SJCRH30 (cell line): Measurements from ENCODE around the gene SATB2. TPM values are rescaled to one million over a fixed set of nuclear protein-coding genes. Genes with fewer than 3 reads are reported as not detected.
A peak's percentile ranks its signal among the peaks of the same experiment; 100 is the strongest.

Experiments used
- DNase-seq, 2 experiments: peaks; one replicate each; pipeline ENCODE4 v3.0.0-alpha.2; 2015 to 2020
- H3K27ac ChIP-seq: fragments of 250-450 bp; sonication (Bioruptor Pico); 2 replicates; pipeline ENCODE4 v1.5.1; 2020; ENCODE audit warnings: mild to moderate bottlenecking, moderate library complexity
- H3K27me3 ChIP-seq: fragments of 250-450 bp; sonication (Bioruptor Pico); 2 replicates; pipeline ENCODE4 v1.5.1; 2020; ENCODE audit warnings: mild to moderate bottlenecking, moderate library complexity
- H3K36me3 ChIP-seq: fragments of 250-450 bp; sonication (Bioruptor Pico); 2 replicates; pipeline ENCODE4 v1.5.1; 2020; ENCODE audit warnings: mild to moderate bottlenecking, moderate library complexity
- H3K4me1 ChIP-seq: fragments of 250-450 bp; sonication (Bioruptor Pico); 2 replicates; pipeline ENCODE4 v1.5.1; 2020; ENCODE audit warnings: mild to moderate bottlenecking, moderate library complexity
- H3K4me3 ChIP-seq: fragments of 250-450 bp; sonication (Bioruptor Pico); 2 replicates; pipeline ENCODE4 v1.5.1; 2020; ENCODE audit warnings: mild to moderate bottlenecking, moderate library complexity
- H3K9me3 ChIP-seq: fragments of 250-450 bp; sonication (Bioruptor Pico); replicated peaks from 2 replicates; pipeline ENCODE4 v1.5.1; 2020; ENCODE audit warnings: mild to moderate bottlenecking, moderate library complexity
- total RNA-seq: library from RNA; depleted of rRNA; stranded (reverse); fragments of >200 nt; shearing (Covaris generic); gene quantifications from 2 replicates; pipeline ENCODE4 v1.2.3, GENCODE V29; 2014

Gene SATB2
- total RNA-seq, 1 experiment from 2014 or later: 14.8 TPM

GRCh38 chr2:199446996-199447576, 10.7 kb downstream of the SATB2 start:
- Histone ChIP-seq H3K36me3 (no peaks in the 10 kb centered on the region; the same call in 1 of the 2 replicates), H3K27me3 (no peaks in the 10 kb centered on the region), H3K4me3 (no peak overlapping the region), H3K4me1 (no peaks in the 10 kb centered on the region), H3K27ac (no peak overlapping the region), H3K9me3 (no peaks in the 10 kb centered on the region)
- DNase-seq: no peak

GRCh38 chr2:199444749-199445148, 13.0 kb downstream of the SATB2 start:
- no peaks in the 10 kb centered on the region for H3K4me1 ChIP-seq
- H3K36me3 ChIP-seq: no peaks in the 10 kb centered on the region; the same call in 1 of the 2 replicates
- H3K27me3 ChIP-seq: no peaks in the 10 kb centered on the region
- no peaks in the 10 kb centered on the region for H3K9me3 ChIP-seq
- H3K4me3 ChIP-seq: no peak overlapping the region
- no peak for DNase-seq
- H3K27ac ChIP-seq: no peak overlapping the region

DNA sequence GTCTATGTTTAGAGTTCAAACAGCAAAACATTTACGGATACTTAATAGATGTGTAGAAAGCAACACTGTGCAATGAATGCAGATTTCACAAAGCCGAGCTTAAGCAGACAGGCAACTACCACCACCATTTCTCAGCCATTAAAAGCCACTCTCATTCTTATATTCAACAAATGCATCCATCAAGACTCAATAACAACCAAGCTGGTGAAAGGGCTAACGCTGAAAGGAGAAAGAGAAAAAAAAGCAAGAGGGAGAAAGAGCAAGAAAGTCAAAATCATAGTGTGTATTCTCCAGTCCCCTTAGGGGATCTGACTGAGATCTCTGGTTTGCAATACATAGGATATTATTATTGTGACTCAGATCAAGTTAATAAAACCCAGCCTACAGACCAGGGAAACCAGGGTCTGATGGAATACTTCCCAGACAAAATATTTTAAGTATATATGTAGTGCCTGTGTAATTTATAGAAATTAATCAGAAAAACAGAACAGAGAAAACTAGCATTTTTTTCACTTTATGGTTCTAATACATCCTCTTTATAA, 14.1 kb downstream of the SATB2 start:
- Histone ChIP-seq H3K4me1 (no peaks in the 10 kb centered on the region), H3K27me3 (no peaks in the 10 kb centered on the region), H3K9me3 (no peaks in the 10 kb centered on the region), H3K36me3 (no peaks in the 10 kb centered on the region; the same call in 1 of the 2 replicates), H3K27ac (no peak overlapping the region), H3K4me3 (no peak overlapping the region)
- no peak for DNase-seq

DNA sequence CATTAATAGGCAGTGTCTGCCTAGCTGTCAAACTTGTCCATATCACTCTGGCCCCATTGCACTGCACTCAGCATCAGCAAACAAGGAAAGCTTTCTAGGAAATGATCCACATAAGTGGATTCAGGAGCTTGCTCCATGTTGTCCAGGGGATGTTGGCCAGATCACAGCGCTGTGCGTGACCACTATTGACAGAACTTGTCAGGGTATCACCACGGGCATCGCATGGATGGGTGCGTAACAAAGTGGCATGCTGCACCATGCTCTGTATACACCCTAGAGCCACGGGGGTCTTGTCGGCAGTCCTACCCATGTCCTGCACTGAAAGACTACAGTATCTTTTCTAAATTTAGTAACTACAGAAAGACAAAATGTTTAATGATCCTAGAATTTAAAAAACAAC, 15.6 kb downstream of the SATB2 start:
- H3K36me3 ChIP-seq: no peaks in the 10 kb centered on the region
- DNase-seq: no peak
- H3K4me3 ChIP-seq: no peak overlapping the region

DNA sequence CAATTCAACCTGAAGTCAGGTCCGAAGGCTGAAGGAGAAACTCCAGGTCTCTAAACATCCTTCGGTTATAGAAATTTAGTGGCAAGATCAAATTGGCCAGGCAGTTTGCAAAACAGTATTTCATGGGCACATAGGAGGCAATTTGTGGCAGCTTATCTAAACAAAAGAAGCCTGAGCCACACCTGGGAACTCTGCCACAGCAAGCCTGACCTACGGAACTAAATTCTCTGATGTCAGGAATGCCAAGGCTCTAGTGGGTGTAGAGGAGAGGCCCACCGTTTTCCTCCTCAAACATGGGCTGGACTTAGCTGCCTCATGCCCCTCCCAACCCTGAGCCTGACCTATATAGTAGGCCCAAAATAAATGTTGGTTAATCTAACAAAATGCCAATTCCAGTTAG, 16.0 kb downstream of the SATB2 start:
- H3K9me3 ChIP-seq: no peaks in the 10 kb centered on the region
- DNase-seq: no peak
- no peaks in the 10 kb centered on the region for H3K4me1 ChIP-seq
- no peak overlapping the region for H3K4me3 ChIP-seq
- H3K36me3 ChIP-seq: no peaks in the 10 kb centered on the region
- H3K27ac ChIP-seq: no peak overlapping the region
- no peaks in the 10 kb centered on the region for H3K27me3 ChIP-seq

More for the DNA sequence above, 15.6 kb downstream of the SATB2 start:
- Histone ChIP-seq H3K27ac (no peak overlapping the region), H3K27me3 (no peaks in the 10 kb centered on the region), H3K9me3 (no peaks in the 10 kb centered on the region), H3K4me1 (no peaks in the 10 kb centered on the region)

GRCh38 chr2:199440118-199440517, 17.6 kb downstream of the SATB2 start:
- Histone ChIP-seq H3K4me1 (no peaks in the 10 kb centered on the region), H3K36me3 (peaks cover 3% of the 10 kb centered on the region; the same call in 1 of the 2 replicates), H3K9me3 (no peaks in the 10 kb centered on the region), H3K27me3 (no peaks in the 10 kb centered on the region), H3K27ac (no peak overlapping the region), H3K4me3 (no peak overlapping the region)
- peak in 1 of 2 experiments; percentile 20 for DNase-seq

DNA sequence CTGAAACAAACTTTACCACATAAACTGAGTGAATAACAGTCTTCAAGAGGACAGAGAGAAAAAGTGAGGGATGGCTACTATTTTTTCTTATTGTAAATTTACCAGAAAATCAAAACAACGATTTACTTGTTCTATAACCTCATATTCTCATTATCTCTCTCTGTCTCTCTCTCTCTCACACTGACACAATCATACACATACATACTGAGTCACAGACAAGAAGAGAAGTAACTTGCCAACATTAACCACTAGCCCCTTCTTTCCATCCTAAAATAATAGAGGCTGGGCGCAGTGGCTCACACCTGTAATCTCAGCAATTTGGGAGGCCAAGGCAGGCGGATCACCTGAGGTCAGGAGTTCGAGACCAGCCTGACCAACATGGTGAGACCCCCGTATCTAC, 18.2 kb downstream of the SATB2 start:
- H3K27me3 ChIP-seq: no peaks in the 10 kb centered on the region
- H3K27ac ChIP-seq: no peak overlapping the region
- no peak overlapping the region for H3K4me3 ChIP-seq
- DNase-seq: no peak
- no peaks in the 10 kb centered on the region for H3K4me1 ChIP-seq
- H3K9me3 ChIP-seq: no peaks in the 10 kb centered on the region
- H3K36me3 ChIP-seq: peaks cover 3% of the 10 kb centered on the region; the same call in 1 of the 2 replicates

DNA sequence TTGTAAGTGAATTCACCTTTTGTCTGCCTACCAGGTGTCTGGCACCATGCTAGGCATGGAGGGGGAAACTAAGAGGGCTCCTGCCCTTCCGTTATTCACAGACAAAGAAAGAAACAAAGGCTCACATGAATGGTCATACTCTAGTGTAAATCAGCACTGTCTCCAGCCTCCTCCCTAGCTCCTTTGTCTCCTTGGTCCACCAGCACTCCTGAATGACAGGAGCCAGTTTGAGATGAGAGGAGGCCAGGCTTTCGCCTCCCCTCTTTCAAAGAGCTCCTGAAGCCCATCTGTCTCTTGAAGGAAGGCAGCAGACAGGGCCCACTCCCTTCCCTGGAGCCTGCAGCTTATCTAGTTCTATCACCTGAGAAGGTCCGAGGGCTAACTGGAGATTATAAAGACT, 18.7 kb downstream of the SATB2 start:
- Histone ChIP-seq H3K27me3 (no peaks in the 10 kb centered on the region), H3K9me3 (no peaks in the 10 kb centered on the region), H3K27ac (no peak overlapping the region), H3K4me3 (no peak overlapping the region), H3K36me3 (peaks cover 3% of the 10 kb centered on the region; the same call in 1 of the 2 replicates), H3K4me1 (no peaks in the 10 kb centered on the region)
- DNase-seq: no peak

GRCh38 chr2:199434555-199434954, 23.2 kb downstream of the SATB2 start:
- Histone ChIP-seq H3K27ac (no peak overlapping the region), H3K27me3 (no peaks in the 10 kb centered on the region), H3K36me3 (peaks cover 11% of the 10 kb centered on the region), H3K9me3 (no peaks in the 10 kb centered on the region), H3K4me3 (no peak overlapping the region), H3K4me1 (no peaks in the 10 kb centered on the region)
- no peak for DNase-seq

DNA sequence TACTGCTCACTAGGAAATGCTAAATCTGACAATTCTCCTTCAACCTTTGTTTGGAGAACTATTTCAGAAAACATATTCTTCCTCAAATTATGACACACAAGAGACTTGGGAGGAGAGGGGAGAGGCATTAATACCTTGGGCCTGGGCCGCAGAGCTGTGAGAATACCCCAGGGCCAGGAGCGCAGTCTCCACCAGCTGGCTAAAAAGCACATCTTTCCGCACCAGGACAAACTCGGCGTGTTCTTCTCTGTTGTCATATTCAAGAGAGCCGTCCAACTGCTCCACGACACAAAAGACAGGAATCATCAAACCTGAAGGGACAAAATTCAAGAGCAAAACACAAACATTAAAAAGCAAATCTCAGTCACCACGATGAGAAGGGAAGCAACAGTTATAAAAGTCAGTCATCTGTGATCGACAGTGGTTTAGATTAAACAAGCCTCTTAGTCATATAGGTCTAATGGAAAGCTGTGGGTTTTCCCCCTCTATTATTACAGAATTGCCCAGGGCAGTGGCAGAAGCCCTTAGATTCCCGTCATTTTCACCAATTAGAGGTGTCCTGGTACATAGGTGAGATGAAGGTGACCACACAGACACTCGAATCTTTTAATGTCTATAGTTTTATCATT, 24.4 kb downstream of the SATB2 start:
- Histone ChIP-seq H3K4me3 (no peak overlapping the region), H3K36me3 (peaks cover 17% of the 10 kb centered on the region), H3K9me3 (no peaks in the 10 kb centered on the region), H3K4me1 (no peaks in the 10 kb centered on the region), H3K27me3 (no peaks in the 10 kb centered on the region), H3K27ac (no peak overlapping the region)
- DNase-seq: no peak

GRCh38 chr2:199431746-199432213, 26.0 kb downstream of the SATB2 start:
- Histone ChIP-seq H3K27me3 (no peaks in the 10 kb centered on the region), H3K36me3 (peaks cover 25% of the 10 kb centered on the region), H3K4me3 (no peak overlapping the region), H3K4me1 (no peaks in the 10 kb centered on the region; the same call in 1 of the 2 replicates), H3K9me3 (no peaks in the 10 kb centered on the region), H3K27ac (no peak overlapping the region)
- DNase-seq: no peak

DNA sequence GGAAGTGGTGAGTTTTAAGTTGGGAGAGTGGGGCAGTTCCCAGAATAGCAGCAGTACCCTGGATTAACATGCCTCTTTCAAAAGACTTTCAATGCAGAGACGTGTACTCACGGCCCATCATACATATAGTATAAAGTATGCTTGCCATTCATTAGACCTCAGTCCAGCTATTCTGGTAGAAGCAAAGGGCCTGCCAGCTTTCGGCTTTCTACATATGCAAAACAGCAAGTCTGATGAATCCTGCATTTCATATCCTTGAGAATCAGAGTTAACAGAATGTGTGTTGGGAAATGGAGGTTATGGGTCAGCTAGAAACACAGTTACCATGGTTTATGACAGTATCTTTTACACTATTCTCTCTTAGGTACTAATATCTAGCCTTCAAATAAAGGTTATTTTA, 27.5 kb downstream of the SATB2 start:
- no peaks in the 10 kb centered on the region for H3K9me3 ChIP-seq
- H3K27me3 ChIP-seq: no peaks in the 10 kb centered on the region
- no peak for DNase-seq
- no peak overlapping the region for H3K27ac ChIP-seq
- H3K36me3 ChIP-seq: peaks cover 23% of the 10 kb centered on the region
- H3K4me1 ChIP-seq: no peaks in the 10 kb centered on the region; the same call in 1 of the 2 replicates
- H3K4me3 ChIP-seq: no peak overlapping the region

GRCh38 chr2:199428291-199428690, 29.4 kb downstream of the SATB2 start:
- Histone ChIP-seq H3K36me3 (peaks cover 21% of the 10 kb centered on the region), H3K27me3 (no peaks in the 10 kb centered on the region), H3K4me1 (no peaks in the 10 kb centered on the region; the same call in 1 of the 2 replicates), H3K4me3 (no peak overlapping the region), H3K27ac (no peak overlapping the region), H3K9me3 (no peaks in the 10 kb centered on the region)
- no peak for DNase-seq

- no peak overlapping the region for H3K27ac ChIP-seq
- no peaks in the 10 kb centered on the region for H3K27me3 ChIP-seq
- H3K4me3 ChIP-seq: no peak overlapping the region
- no peaks in the 10 kb centered on the region for H3K9me3 ChIP-seq
- peaks cover 17% of the 10 kb centered on the region for H3K36me3 ChIP-seq
- H3K4me1 ChIP-seq: no peaks in the 10 kb centered on the region; the same call in 1 of the 2 replicates
- DNase-seq: no peak
Observed at GRCh38 chr2:199424160-199424559, 33.6 kb downstream of the SATB2 start.

DNA sequence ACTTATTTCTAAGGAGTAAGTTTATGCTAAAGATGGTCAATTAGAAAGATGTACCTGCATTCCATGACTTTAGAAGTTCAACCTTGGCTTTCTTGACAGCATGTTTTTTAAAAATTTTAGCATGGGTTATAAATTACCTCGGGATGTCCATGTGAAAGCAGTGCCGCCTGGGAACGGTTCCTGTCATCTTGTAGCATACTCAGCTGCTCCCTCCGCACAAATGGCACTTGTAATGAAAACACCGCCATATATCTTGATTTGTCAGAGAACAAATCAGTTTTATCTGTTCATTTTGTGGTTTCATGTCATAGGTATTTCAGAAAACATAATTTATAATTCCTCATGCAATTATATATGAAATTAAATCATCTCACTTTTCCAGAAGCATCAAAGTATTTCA, 38.3 kb downstream of the SATB2 start:
- no peaks in the 10 kb centered on the region for H3K9me3 ChIP-seq
- no peak overlapping the region for H3K4me3 ChIP-seq
- DNase-seq: no peak
- H3K4me1 ChIP-seq: no peaks in the 10 kb centered on the region
- no peaks in the 10 kb centered on the region for H3K27me3 ChIP-seq
- H3K36me3 ChIP-seq: peaks cover 6% of the 10 kb centered on the region; the same call in 1 of the 2 replicates
- H3K27ac ChIP-seq: no peak overlapping the region
